Measurements from ENCODE around the gene FAM120C.

GRCh38 chrX:54043056-54043455, 140.0 kb downstream of the FAM120C start:
- no peak for TF ChIP-seq EGR1 (IDR thresholded peaks at IDR 0.05; ENCODE audit: low read depth)
- no peak for TF ChIP-seq EZH2phosphoT487 (IDR thresholded peaks at IDR 0.05; ENCODE audit: borderline replicate concordance)
- TF ChIP-seq CTCF (IDR thresholded peaks at IDR 0.05 in 2 of 3, conservative IDR thresholded peaks at IDR 0.05 in 1 of 3; ENCODE audit: borderline replicate concordance in 1 of 3, insufficient read depth in 1 of 3, low read depth in 2 of 3, low read length in 2 of 3) = 0 out of 6 replicates have a peak, but pooled peaks of 1 of the 3 experiments have one; percentile 2
- TF ChIP-seq POLR2AphosphoS5 (IDR thresholded peaks at IDR 0.05; ENCODE audit: low read depth, low read length) = no peak
- TF ChIP-seq REST (IDR thresholded peaks at IDR 0.05; ENCODE audit: low read depth) = no peak
- TF ChIP-seq POLR2A (IDR thresholded peaks at IDR 0.05; ENCODE audit: borderline replicate concordance, extremely low read depth, insufficient read depth, insufficient read length) = no peak
- no peak for TF ChIP-seq SIN3A (IDR thresholded peaks at IDR 0.05; ENCODE audit: low read depth)
